Measurements from ENCODE around the gene FOXC1.

- TF ChIP-seq CTCF (IDR thresholded peaks at IDR 0.05) (no peak), POLR2A (IDR thresholded peaks at IDR 0.05) (no peak)
These were observed 10.2 kb downstream of the FOXC1 start for GRCh38 chr6:1619673-1620503.
